ENCODE data around the gene C9. TPM values are rescaled to one million over a fixed set of nuclear protein-coding genes. Genes with fewer than 3 reads are reported as not detected.

The C9 gene
- total RNA-seq, 4 donors from 2014 or later = not detected

DNA sequence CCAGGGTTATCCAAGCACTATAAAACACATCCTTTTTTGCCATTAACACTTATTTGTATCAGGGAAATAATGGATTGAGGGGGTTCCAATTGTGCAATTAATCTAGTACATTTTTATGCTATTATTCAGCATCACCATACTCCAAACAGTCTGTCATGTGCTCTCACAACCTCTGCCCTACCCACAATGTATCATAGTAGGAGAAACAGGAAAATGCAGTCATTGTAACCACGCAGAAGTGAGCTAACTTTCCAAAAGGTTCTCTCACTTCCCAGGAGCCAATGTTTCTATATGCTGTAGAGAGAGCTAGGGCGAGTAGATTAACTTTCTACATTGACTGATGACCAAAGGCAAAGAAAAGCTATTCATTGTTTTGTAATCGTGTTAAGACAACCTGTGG is 30.7 kb upstream of the C9 start:
- DNase-seq = no peak
- WGBS, 2 donors (ENCODE audit: low coverage in 1 of 2) = 63 to 75% methylated on average over 2 to 3 of the region's 3 CpGs
- H3K4me3 ChIP-seq = no peak overlapping the region
- H3K27ac ChIP-seq = peak overlapping the region in 3 of 4 donors; percentile 8 to 21 (median 17)
- intact Hi-C loops (cut with DNase I; ENCODE audit: low total_unique reads) (no loop called here), in situ Hi-C loops (cut with MboI; ENCODE audit: low pct_ligation_motif_present in 1 of 4, low pct_unique_long_range_greater_than_20kb in 1 of 4, low sequenced_read_pairs in 3 of 4) (no loop called here)
- no peaks in the 10 kb centered on the region for H3K27me3 ChIP-seq
- H3K9me3 ChIP-seq = no peaks in the 10 kb centered on the region
- peaks cover 0 to 20% (median 0%) of the 10 kb centered on the region in 4 donors for H3K36me3 ChIP-seq
- peaks cover 0 to 19% (median 13%) of the 10 kb centered on the region in 4 donors for H3K4me1 ChIP-seq
- no peak for TF ChIP-seq POLR2AphosphoS5 (IDR thresholded peaks at IDR 0.05)
- TF ChIP-seq, protein P1, sequence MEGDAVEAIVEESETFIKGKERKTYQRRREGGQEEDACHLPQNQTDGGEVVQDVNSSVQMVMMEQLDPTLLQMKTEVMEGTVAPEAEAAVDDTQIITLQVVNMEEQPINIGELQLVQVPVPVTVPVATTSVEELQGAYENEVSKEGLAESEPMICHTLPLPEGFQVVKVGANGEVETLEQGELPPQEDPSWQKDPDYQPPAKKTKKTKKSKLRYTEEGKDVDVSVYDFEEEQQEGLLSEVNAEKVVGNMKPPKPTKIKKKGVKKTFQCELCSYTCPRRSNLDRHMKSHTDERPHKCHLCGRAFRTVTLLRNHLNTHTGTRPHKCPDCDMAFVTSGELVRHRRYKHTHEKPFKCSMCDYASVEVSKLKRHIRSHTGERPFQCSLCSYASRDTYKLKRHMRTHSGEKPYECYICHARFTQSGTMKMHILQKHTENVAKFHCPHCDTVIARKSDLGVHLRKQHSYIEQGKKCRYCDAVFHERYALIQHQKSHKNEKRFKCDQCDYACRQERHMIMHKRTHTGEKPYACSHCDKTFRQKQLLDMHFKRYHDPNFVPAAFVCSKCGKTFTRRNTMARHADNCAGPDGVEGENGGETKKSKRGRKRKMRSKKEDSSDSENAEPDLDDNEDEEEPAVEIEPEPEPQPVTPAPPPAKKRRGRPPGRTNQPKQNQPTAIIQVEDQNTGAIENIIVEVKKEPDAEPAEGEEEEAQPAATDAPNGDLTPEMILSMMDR (IDR thresholded peaks at IDR 0.05) = no peak
- TF ChIP-seq POLR2A (IDR thresholded peaks at IDR 0.05) = no peak
- no peak for TF ChIP-seq EP300 (IDR thresholded peaks at IDR 0.05; ENCODE audit: low read depth)

DNA sequence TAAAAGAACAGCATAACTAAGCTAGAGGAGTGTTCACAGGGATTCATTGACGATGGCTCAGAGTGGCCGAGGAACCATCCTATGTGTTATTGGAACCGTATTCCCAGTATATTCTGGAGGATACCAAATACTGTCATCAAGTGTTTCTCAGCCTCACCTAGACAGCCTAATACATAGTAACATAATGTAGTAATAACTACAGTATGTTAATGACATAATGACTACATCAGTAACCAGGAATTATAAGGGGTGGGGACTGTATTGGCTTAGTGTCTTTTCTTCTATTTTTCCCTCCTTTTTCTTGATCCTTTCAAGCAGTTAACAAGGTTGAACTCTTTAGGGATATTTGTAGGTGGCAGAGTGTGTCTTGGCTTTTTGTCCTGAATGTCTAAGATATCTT is 26.6 kb upstream of the C9 start:
- in situ Hi-C loops (cut with MboI; ENCODE audit: low pct_ligation_motif_present in 1 of 4, low pct_unique_long_range_greater_than_20kb in 1 of 4, low sequenced_read_pairs in 3 of 4) = no loop called here
- Histone ChIP-seq H3K27me3 (no peaks in the 10 kb centered on the region), H3K9me3 (no peaks in the 10 kb centered on the region), H3K4me1 (peaks cover 0 to 10% (median 2%) of the 10 kb centered on the region in 4 donors), H3K27ac (no peak overlapping the region), H3K36me3 (peaks cover 0 to 32% (median 13%) of the 10 kb centered on the region in 4 donors), H3K4me3 (no peak overlapping the region)
- TF ChIP-seq POLR2A (IDR thresholded peaks at IDR 0.05) (no peak), POLR2AphosphoS5 (IDR thresholded peaks at IDR 0.05) (no peak), EP300 (IDR thresholded peaks at IDR 0.05; ENCODE audit: low read depth) (no peak)
- TF ChIP-seq, protein P1 (IDR thresholded peaks at IDR 0.05) = no peak
- intact Hi-C loops (cut with DNase I; ENCODE audit: low total_unique reads) = no loop called here
- DNase-seq = no peak
- 80 to 94% methylated on average over 3 of the region's 3 CpGs for WGBS, 2 donors (ENCODE audit: low coverage in 1 of 2)

DNA sequence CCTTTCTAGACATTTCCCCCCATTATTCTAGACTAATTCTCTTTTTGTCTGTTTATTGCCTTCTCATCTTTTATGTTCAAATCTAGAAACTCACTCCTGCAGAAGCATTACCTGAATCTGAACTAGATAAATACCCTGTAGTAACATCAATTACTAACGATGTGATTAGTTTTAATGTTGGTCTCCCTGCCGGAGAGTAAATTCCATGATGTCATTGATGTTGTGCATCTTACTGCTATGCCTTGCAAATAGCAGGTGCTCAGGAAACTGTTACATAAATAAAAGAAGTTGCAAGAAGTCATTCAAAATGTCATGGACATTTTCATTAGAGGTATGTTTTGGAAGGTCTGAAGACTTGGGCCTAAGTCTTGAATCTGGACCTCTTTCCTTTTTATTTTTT is 23.0 kb upstream of the C9 start:
- no peak for TF ChIP-seq POLR2A (IDR thresholded peaks at IDR 0.05)
- no peak for TF ChIP-seq POLR2AphosphoS5 (IDR thresholded peaks at IDR 0.05)
- TF ChIP-seq EP300 (IDR thresholded peaks at IDR 0.05; ENCODE audit: low read depth) = no peak
- TF ChIP-seq, protein P1 (IDR thresholded peaks at IDR 0.05) = no peak
- H3K36me3 ChIP-seq = peaks cover 0 to 37% (median 11%) of the 10 kb centered on the region in 4 donors
- no peak overlapping the region for H3K27ac ChIP-seq
- 88 to 100% methylated on average over 2 of the region's 2 CpGs for WGBS, 2 donors (ENCODE audit: low coverage in 1 of 2)
- H3K9me3 ChIP-seq = no peaks in the 10 kb centered on the region
- no peak for DNase-seq
- in situ Hi-C loops (cut with MboI; ENCODE audit: low pct_ligation_motif_present in 1 of 4, low pct_unique_long_range_greater_than_20kb in 1 of 4, low sequenced_read_pairs in 3 of 4) = loop anchor here in 1 of 4 donors (10.0 kb wide), 1 partner anchor 158 kb away; no protein-coding TSS in a partner anchor
- H3K4me3 ChIP-seq = no peak overlapping the region
- H3K27me3 ChIP-seq = no peaks in the 10 kb centered on the region
- H3K4me1 ChIP-seq = no peaks in the 10 kb centered on the region
- intact Hi-C loops (cut with DNase I; ENCODE audit: low total_unique reads) = no loop called here

DNA sequence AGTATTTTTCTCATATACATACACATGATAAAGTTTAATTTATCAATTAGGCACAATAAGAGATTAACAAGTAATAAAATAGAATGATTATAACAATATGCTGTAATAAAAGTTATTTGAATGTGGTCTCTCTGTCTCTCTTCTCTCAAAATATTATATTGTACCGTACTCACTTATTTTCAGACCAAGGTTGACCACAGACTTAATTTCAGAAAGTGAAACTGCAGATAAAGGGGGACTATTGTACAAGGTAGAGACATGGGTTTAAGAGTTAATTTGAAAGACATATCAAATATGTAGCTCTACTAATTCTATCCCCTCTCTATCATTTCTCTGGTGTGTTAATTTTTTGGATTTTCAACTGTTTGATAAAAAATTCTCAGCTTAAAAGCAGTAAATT is 20.0 kb upstream of the C9 start:
- DNase-seq = no peak
- Histone ChIP-seq H3K4me1 (no peaks in the 10 kb centered on the region), H3K4me3 (no peak overlapping the region), H3K9me3 (no peaks in the 10 kb centered on the region), H3K36me3 (peaks cover 0 to 43% (median 3%) of the 10 kb centered on the region in 4 donors), H3K27me3 (no peaks in the 10 kb centered on the region), H3K27ac (no peak overlapping the region)
- in situ Hi-C loops (cut with MboI; ENCODE audit: low pct_ligation_motif_present in 1 of 4, low pct_unique_long_range_greater_than_20kb in 1 of 4, low sequenced_read_pairs in 3 of 4) (loop anchor here in 2 of 4 donors (5.0 to 10.0 kb wide), 2 partner anchors 161 to 163 kb away; no protein-coding TSS in a partner anchor), intact Hi-C loops (cut with DNase I; ENCODE audit: low total_unique reads) (no loop called here)
- WGBS, 2 donors (ENCODE audit: low coverage in 1 of 2) = 69 to 100% methylated on average over 1 of the region's 1 CpG
- no peak for TF ChIP-seq POLR2AphosphoS5 (IDR thresholded peaks at IDR 0.05)
- TF ChIP-seq POLR2A (IDR thresholded peaks at IDR 0.05) = no peak
- TF ChIP-seq, protein P1 (IDR thresholded peaks at IDR 0.05) = no peak
- TF ChIP-seq EP300 (IDR thresholded peaks at IDR 0.05; ENCODE audit: low read depth) = no peak

All from transverse colon (tissue), 4 donors.